Kidney (tissue), 14 donors: Measurements from ENCODE around the gene RBM3. TPM values are rescaled to one million over a fixed set of nuclear protein-coding genes. Genes with fewer than 3 reads are reported as not detected.

Experiments
- DNase-seq, 5 donors: peaks; one replicate each; pipeline ENCODE4 v3.0.0-alpha.2; 2013 to 2020
- FAIRE-seq: peaks from 2 replicates; lab custom pipeline; 2012; peaks lifted over from hg19 to GRCh38; lab: Jason Lieb, UNC
- H3K27ac ChIP-seq, 2 donors: one replicate each; pipeline ENCODE4 v1.7.0; 2013; ENCODE audit warnings: low read depth in 2 of 2, low read length in 2 of 2, inconsistent platforms in 1 of 2
- H3K27me3 ChIP-seq: one replicate; pipeline ENCODE4 v1.7.1; 2013; ENCODE audit warnings: low read length, inconsistent platforms; ENCODE audit not compliant: control insufficient read depth, insufficient read depth
- H3K36me3 ChIP-seq, 3 donors: one replicate each; pipeline versions ENCODE4 v1.7.0 to v1.7.1; 2013; ENCODE audit warnings: low read length in 3 of 3, control low read depth in 1 of 3, inconsistent platforms in 1 of 3; ENCODE audit not compliant: insufficient read depth in 3 of 3, control insufficient read depth in 2 of 3
- H3K4me1 ChIP-seq, 3 donors: one replicate each; pipeline versions ENCODE4 v1.7.0 to v1.7.1; 2013; ENCODE audit warnings: low read length in 3 of 3, inconsistent platforms in 1 of 3, low read depth in 1 of 3; ENCODE audit not compliant: control insufficient read depth in 2 of 3, insufficient read depth in 2 of 3
- H3K4me3 ChIP-seq, 3 donors: one replicate each; pipeline versions ENCODE4 v1.7.0 to v1.8.1; 2013; ENCODE audit warnings: low read length in 3 of 3, control low read depth in 1 of 3, inconsistent platforms in 1 of 3
- H3K9ac ChIP-seq, 3 donors: one replicate each; pipeline versions ENCODE4 v1.7.0 to v1.7.1; 2013; ENCODE audit warnings: low read length in 3 of 3, control low read depth in 1 of 3, inconsistent platforms in 1 of 3
- H3K9me3 ChIP-seq, 3 donors: one replicate each; pipeline versions ENCODE4 v1.7.0 to v1.7.1; 2013; ENCODE audit warnings: low read length in 3 of 3, control low read depth in 1 of 3, inconsistent platforms in 1 of 3; ENCODE audit not compliant: control insufficient read depth in 2 of 3, insufficient read depth in 1 of 3
- intact Hi-C: fragments of 100-400 bp; cut with DNase I; formaldehyde crosslinking; loops from one replicate; pipeline ENCODE4 v1.11.1; 2022
- polyA plus RNA-seq: library from polyadenylated mRNA; stranded (reverse); fragments of 350-450 nt; fragmentation: Illumina TruSeq; extraction: RNeasy Lipid Tissue Mini Kit (QIAGEN cat#74804); gene quantifications from one replicate; pipeline ENCODE4 v1.2.3, GENCODE V29; 2014; ENCODE audit warnings: low read depth, low replicate concordance; ENCODE audit not compliant: insufficient read depth
- total RNA-seq: library from RNA; stranded (reverse); fragmentation: NEBNext Ultra II Directional; extraction: Animal tissue kit (Norgen Biotek cat#: 25700); gene quantifications from one replicate; pipeline ENCODE4 v1.2.1, GENCODE V29; 2021
- TF ChIP-seq, protein P1 (sequence below): IDR thresholded peaks from 3 replicates; pipeline ENCODE4 v1.5.1; 2012; ENCODE audit warnings: mild to moderate bottlenecking, moderate library complexity, borderline replicate concordance; ENCODE audit not compliant: insufficient read depth; ENCODE audit errors: extremely low read depth
- donor health status: control.
- donor health status: control.
- donor health status: control.
- donor health status: control.
- donor health status: control.
- donor health status: DM: yes; HTN: yes; CAD: no.
- donor health status: Normal renal cell carcinoma (clear cell type).

Gene RBM3
- total and polyA plus RNA-seq, 2 donors from 2014 or later: 86.9 to 265 TPM

DNA sequence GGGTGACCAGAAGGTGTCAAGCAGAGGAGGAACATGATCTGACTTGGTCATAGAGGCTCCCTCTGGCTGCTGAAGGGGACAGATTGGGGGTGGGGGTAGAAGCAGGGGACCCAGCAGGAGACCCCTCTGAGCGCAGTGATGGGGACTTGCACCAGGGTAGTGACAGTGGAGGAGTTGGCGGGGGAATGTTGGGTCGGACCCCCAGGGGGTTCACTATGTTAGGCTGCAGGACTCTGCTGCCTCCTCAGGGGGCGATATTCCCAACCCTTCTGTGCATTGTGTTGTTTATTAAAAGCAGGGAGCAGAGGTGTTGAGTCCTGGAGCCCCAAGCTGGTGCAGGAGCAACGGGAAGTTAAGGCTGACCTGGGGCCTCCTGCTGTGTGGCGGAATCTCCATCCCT lies 31.8 kb downstream of the RBM3 start:
- Histone ChIP-seq H3K4me3 (no peak overlapping the region), H3K9ac (no peak overlapping the region), H3K9me3 (no peaks in the 10 kb centered on the region), H3K27ac (no peak overlapping the region), H3K27me3 (no peaks in the 10 kb centered on the region), H3K36me3 (peaks cover 0 to 5% (median 3%) of the 10 kb centered on the region in 3 donors), H3K4me1 (no peaks in the 10 kb centered on the region)
- no peak for FAIRE-seq
- intact Hi-C loops: no loop called here
- DNase-seq: no peak
- TF ChIP-seq, protein P1, sequence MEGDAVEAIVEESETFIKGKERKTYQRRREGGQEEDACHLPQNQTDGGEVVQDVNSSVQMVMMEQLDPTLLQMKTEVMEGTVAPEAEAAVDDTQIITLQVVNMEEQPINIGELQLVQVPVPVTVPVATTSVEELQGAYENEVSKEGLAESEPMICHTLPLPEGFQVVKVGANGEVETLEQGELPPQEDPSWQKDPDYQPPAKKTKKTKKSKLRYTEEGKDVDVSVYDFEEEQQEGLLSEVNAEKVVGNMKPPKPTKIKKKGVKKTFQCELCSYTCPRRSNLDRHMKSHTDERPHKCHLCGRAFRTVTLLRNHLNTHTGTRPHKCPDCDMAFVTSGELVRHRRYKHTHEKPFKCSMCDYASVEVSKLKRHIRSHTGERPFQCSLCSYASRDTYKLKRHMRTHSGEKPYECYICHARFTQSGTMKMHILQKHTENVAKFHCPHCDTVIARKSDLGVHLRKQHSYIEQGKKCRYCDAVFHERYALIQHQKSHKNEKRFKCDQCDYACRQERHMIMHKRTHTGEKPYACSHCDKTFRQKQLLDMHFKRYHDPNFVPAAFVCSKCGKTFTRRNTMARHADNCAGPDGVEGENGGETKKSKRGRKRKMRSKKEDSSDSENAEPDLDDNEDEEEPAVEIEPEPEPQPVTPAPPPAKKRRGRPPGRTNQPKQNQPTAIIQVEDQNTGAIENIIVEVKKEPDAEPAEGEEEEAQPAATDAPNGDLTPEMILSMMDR: no peak

DNA sequence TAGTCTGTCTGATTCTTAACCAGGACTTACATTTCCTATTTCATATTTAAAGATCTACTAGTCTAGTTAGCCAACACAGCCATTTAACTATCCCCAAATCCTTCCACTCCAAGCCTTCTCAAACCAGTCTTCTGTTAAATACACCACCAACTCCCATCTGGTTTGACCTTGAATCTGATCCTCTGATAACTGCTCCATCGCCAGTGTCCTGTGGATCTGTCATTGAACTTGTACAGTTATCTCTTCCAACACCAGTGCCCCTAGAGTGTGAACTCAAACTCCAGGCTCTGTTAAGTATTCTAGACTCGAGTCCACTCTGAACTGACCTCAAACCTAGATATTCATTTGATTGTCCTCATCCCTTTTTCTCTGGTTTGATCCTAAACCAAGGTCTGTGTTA lies 37.4 kb downstream of the RBM3 start:
- no peak for DNase-seq

DNA sequence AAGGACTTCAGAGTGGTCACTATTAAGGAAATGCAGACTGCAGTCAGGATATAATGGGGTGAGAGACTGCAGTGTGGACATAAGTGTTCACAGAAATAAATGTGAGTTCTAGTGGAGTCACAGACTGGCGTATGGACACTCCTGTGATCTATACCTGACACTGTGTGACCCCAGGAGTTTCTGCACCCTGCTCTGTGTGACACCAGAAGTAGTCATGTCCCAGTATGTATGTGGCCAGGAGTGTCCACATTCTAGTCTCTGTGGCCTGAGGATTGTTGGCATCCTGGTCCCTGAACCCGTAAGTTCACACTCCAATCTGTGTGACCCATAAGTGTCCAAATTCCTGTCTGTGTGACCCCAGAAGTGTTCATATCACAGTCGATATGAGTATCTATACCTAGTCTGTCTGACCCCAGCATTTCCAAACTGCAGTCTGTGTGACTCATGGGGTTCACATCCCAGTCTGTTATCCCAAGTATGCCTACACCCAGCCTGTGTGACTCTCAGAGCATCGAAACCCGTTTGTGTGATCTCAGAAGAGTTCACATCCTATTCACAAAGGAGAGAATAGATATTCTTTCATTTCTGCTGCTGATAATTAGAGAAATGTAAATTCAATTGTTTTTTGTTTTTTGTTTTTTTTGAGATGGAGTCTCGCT lies 39.3 kb downstream of the RBM3 start:
- H3K27me3 ChIP-seq: no peaks in the 10 kb centered on the region
- H3K27ac ChIP-seq: no peak overlapping the region
- no peaks in the 10 kb centered on the region for H3K9me3 ChIP-seq
- no peak overlapping the region for H3K9ac ChIP-seq
- H3K4me1 ChIP-seq: no peaks in the 10 kb centered on the region
- intact Hi-C loops: no loop called here
- no peak for DNase-seq
- no peaks in the 10 kb centered on the region for H3K36me3 ChIP-seq
- no peak overlapping the region for H3K4me3 ChIP-seq
- FAIRE-seq: no peak
- TF ChIP-seq, protein P1: no peak

More for the DNA sequence above, 37.4 kb downstream of the RBM3 start:
- H3K27ac ChIP-seq: no peak overlapping the region
- FAIRE-seq: no peak
- H3K4me1 ChIP-seq: no peaks in the 10 kb centered on the region
- H3K9ac ChIP-seq: no peak overlapping the region
- no peaks in the 10 kb centered on the region for H3K27me3 ChIP-seq
- H3K36me3 ChIP-seq: no peaks in the 10 kb centered on the region
- intact Hi-C loops: no loop called here
- H3K4me3 ChIP-seq: no peak overlapping the region
- no peaks in the 10 kb centered on the region for H3K9me3 ChIP-seq
- TF ChIP-seq, protein P1: no peak

DNA sequence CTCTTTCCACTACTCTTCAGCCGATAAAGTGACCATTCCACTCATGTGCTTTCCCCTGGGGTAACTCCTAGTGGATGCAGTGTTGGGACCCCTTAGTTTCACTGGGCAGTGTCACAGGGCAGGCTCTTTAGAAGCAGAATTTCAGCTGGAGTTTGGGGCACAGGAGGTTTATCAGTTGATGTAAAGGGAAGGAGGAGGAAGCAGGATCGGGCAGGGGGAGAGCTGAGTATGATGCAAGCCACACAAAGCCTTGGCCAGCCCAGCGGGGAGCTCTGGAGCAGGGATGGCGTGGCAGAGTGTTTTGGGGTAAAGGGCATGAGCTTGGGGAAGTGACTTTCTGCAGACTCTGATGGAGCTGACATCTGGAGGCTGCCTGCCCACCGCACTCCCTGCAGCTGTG lies 42.3 kb downstream of the RBM3 start:
- Histone ChIP-seq H3K9me3 (no peaks in the 10 kb centered on the region), H3K4me1 (no peaks in the 10 kb centered on the region), H3K27me3 (no peaks in the 10 kb centered on the region), H3K9ac (no peak overlapping the region), H3K27ac (no peak overlapping the region), H3K4me3 (no peak overlapping the region), H3K36me3 (no peaks in the 10 kb centered on the region)
- no peak for DNase-seq
- intact Hi-C loops: no loop called here
- no peak for FAIRE-seq
- TF ChIP-seq, protein P1: no peak
